ENCODE measurements around the gene LUC7L3.

- TF ChIP-seq CTCF (IDR thresholded peaks at IDR 0.05; ENCODE audit: insufficient read depth, low read length) (no peak), POLR2AphosphoS5 (IDR thresholded peaks at IDR 0.05; ENCODE audit: low read depth) (no peak)
Measured at GRCh38 chr17:50790618-50791017, 71.2 kb downstream of the LUC7L3 start.
